ENCODE measurements around the gene SAE1.
"Not testable (repeated sequence)": the region's sequence is repeated elsewhere in the genome, so short reads cannot be mapped to it uniquely, and the experiment has no call there.

The SAE1 gene

GRCh38 chr19:47130589-47131227 is at the start of gene SAE1:
TSS of gene SAE1 (plus strand) at chr19:47130835. CDS start at chr19:47130931, 96 bp downstream.
- peak; percentile 98 for DNase-seq

GRCh38 chr19:47081095-47081494 is 49.5 kb upstream of the SAE1 start:
- no peak for DNase-seq

- no peak for DNase-seq
Observed at GRCh38 chr19:47082493-47082892, 48.1 kb upstream of the SAE1 start.

- no peak for DNase-seq
Observed at GRCh38 chr19:47084879-47085439, 45.7 kb upstream of the SAE1 start.

- DNase-seq: no peak
Observed at GRCh38 chr19:47086280-47086679, 44.4 kb upstream of the SAE1 start.

GRCh38 chr19:47089767-47090350 is 40.8 kb upstream of the SAE1 start:
- no peak for DNase-seq

GRCh38 chr19:47093254-47093653 is 37.4 kb upstream of the SAE1 start:
- DNase-seq: no peak

GRCh38 chr19:47093841-47094240 is 36.8 kb upstream of the SAE1 start:
- DNase-seq: no peak

GRCh38 chr19:47094557-47095475 is 35.8 kb upstream of the SAE1 start:
- no peak for DNase-seq

GRCh38 chr19:47095476-47096099 is 35.0 kb upstream of the SAE1 start:
- no peak for DNase-seq

GRCh38 chr19:47096100-47096704 is 34.4 kb upstream of the SAE1 start:
- DNase-seq: no peak

GRCh38 chr19:47096721-47097120 is 33.9 kb upstream of the SAE1 start:
- no peak for DNase-seq

GRCh38 chr19:47097396-47098201 is 33.0 kb upstream of the SAE1 start:
- DNase-seq: no peak

- DNase-seq: no peak
Observed at GRCh38 chr19:47098608-47099007, 32.0 kb upstream of the SAE1 start.

- no peak for DNase-seq
Observed at GRCh38 chr19:47099576-47100050, 31.0 kb upstream of the SAE1 start.

GRCh38 chr19:47100290-47100689 is 30.3 kb upstream of the SAE1 start:
- no peak for DNase-seq

GRCh38 chr19:47101116-47101515 is 29.5 kb upstream of the SAE1 start:
- DNase-seq: not testable (repeated sequence)

GRCh38 chr19:47102346-47103060 is 28.1 kb upstream of the SAE1 start:
- DNase-seq: no peak

- DNase-seq: no peak
Observed at GRCh38 chr19:47104680-47105079, 26.0 kb upstream of the SAE1 start.

- no peak for DNase-seq
Observed at GRCh38 chr19:47105874-47106273, 24.8 kb upstream of the SAE1 start.

- no peak for DNase-seq
Observed at GRCh38 chr19:47106821-47107201, 23.8 kb upstream of the SAE1 start.
